GM12878 (cell line): ENCODE results near the gene BRSK2. TPM values are rescaled to one million over a fixed set of nuclear protein-coding genes. Genes with fewer than 3 reads are reported as not detected.

Source experiments
- ATAC-seq: fragments of 200-7000 bp; cut with Tn5 transposase; 3 replicates; pipeline ENCODE4 v1.9.1; 2020; ENCODE audit warnings: mild to moderate bottlenecking, moderate library complexity
- BruUV-seq: library from RNA; stranded (reverse); fragments of 400-500 nt; replicated peaks from 2 replicates; lab custom pipeline; 2021; lab: Mats Ljungman, UMichigan
- CTCF ChIA-PET: fragments of 300-600 bp; sonication (Branson Sonifier 250); formaldehyde crosslinking; extraction: SDS; loops from one replicate; lab custom pipeline; 2021; ENCODE audit warnings: inconsistent platforms; lab: Yijun Ruan, JAX
- POLR2A ChIA-PET: fragments of 350-600 bp; formaldehyde crosslinking; extraction: SDS; loops from one replicate; lab custom pipeline; 2021; ENCODE audit warnings: inconsistent platforms; lab: Charles Lee
- RAD21 ChIA-PET: fragments of 300-600 bp; sonication (Branson Sonifier 250); formaldehyde crosslinking; loops from one replicate; lab custom pipeline; 2023; ENCODE audit warnings: antibody characterized with exemption; ENCODE audit not compliant: unreplicated experiment; lab: Charles Lee
- SMC1A ChIA-PET: fragments of 300-600 bp; sonication (Branson Sonifier 250); formaldehyde crosslinking; loops from one replicate; lab custom pipeline; 2023; ENCODE audit not compliant: unreplicated experiment, uncharacterized antibody; lab: Charles Lee
- DNase-seq: peaks from one replicate; pipeline ENCODE4 v3.0.0-alpha.2; 2011; ENCODE audit warnings: low read depth, low spot score
- FAIRE-seq: peaks from 3 replicates; lab custom pipeline; 2011; peaks lifted over from hg19 to GRCh38; lab: Jason Lieb, UNC
- H2AFZ ChIP-seq: 2 replicates; pipeline ENCODE4 v1.6.0; 2011; ENCODE audit warnings: low read depth, low read length, control low read depth; ENCODE audit not compliant: control insufficient read depth
- H3K27ac ChIP-seq: 2 replicates; pipeline ENCODE4 v1.5.1; 2011; ENCODE audit warnings: control low read depth; ENCODE audit not compliant: control insufficient read depth, insufficient read depth
- H3K27me3 ChIP-seq, 2 experiments: replicated peaks in 1 of 2; 2 replicates each; pipeline versions ENCODE4 v1.6.0 to v1.6.1; 2011; ENCODE audit warnings: low read length in 1 of 2; ENCODE audit not compliant: control insufficient read depth in 2 of 2, insufficient read depth in 2 of 2
- H3K36me3 ChIP-seq, 2 experiments: 2 replicates each; pipeline ENCODE4 v1.5.1; 2011; ENCODE audit warnings: low read length in 1 of 2; ENCODE audit not compliant: control insufficient read depth in 2 of 2, insufficient read depth in 2 of 2
- H3K4me1 ChIP-seq: 2 replicates; pipeline ENCODE4 v1.6.1; 2011; ENCODE audit warnings: mild to moderate bottlenecking, low read length, moderate library complexity, mixed read lengths; ENCODE audit not compliant: control insufficient read depth, insufficient read depth
- H3K4me2 ChIP-seq: 2 replicates; pipeline ENCODE4 v1.6.0; 2011; ENCODE audit warnings: control low read depth; ENCODE audit not compliant: control insufficient read depth, insufficient read depth
- H3K4me3 ChIP-seq: fragments of 200-600 bp; sonication (generic); 2 replicates; pipeline ENCODE4 v1.5.1; 2016
- H3K79me2 ChIP-seq: 2 replicates; pipeline ENCODE4 v1.6.0; 2011; ENCODE audit warnings: low read length; ENCODE audit not compliant: control insufficient read depth, insufficient read depth
- H3K9ac ChIP-seq: 2 replicates; pipeline ENCODE4 v1.8.0; 2011; ENCODE audit warnings: low read length, control low read depth, mixed read lengths; ENCODE audit not compliant: control insufficient read depth, insufficient read depth
- H3K9me3 ChIP-seq: replicated peaks from 3 replicates; pipeline ENCODE4 v1.5.1; 2011; ENCODE audit warnings: mild to moderate bottlenecking, low read length; ENCODE audit not compliant: control insufficient read depth, insufficient read depth
- H4K20me1 ChIP-seq: 2 replicates; pipeline ENCODE4 v1.6.0; 2011; ENCODE audit not compliant: control insufficient read depth, insufficient read depth
- E4F1 ChIP-seq: fragments of 450-650 bp; IDR thresholded peaks from 2 replicates; pipeline ENCODE4 v1.6.1; 2018; ENCODE audit warnings: borderline replicate concordance, mild to moderate bottlenecking; ENCODE audit not compliant: partially characterized antibody
- EZH2 ChIP-seq: IDR thresholded peaks from 2 replicates; pipeline ENCODE4 v1.6.1; 2012; ENCODE audit warnings: low read depth, mild to moderate bottlenecking, control low read depth, inconsistent platforms, low read length, borderline replicate concordance; ENCODE audit not compliant: control insufficient read depth
- HDGF ChIP-seq: fragments of 450-650 bp; IDR thresholded peaks from 2 replicates; pipeline ENCODE4 v1.6.1; 2016; ENCODE audit warnings: antibody characterized with exemption
- JUND ChIP-seq: IDR thresholded peaks from 2 replicates; pipeline ENCODE4 v1.6.1; 2012; ENCODE audit warnings: low read depth, mild to moderate bottlenecking, low read length, improper control_type of control experiment, moderate library complexity
- MAX ChIP-seq: IDR thresholded peaks from 2 replicates; pipeline ENCODE4 v1.6.1; 2012; ENCODE audit warnings: low read depth, low read length, improper control_type of control experiment
- MYB ChIP-seq: fragments of 150-350 bp; IDR thresholded peaks from 2 replicates; pipeline ENCODE4 v1.6.1; 2014; ENCODE audit warnings: mild to moderate bottlenecking, low read depth, low read length, borderline replicate concordance
- NBN ChIP-seq: fragments of 450-650 bp; IDR thresholded peaks from 2 replicates; pipeline ENCODE4 v1.6.1; 2016
- PBX3 ChIP-seq: IDR thresholded peaks from 2 replicates; pipeline ENCODE4 v1.6.1; 2011; ENCODE audit warnings: mild to moderate bottlenecking, low read depth, low read length, moderate library complexity; ENCODE audit not compliant: insufficient replicate concordance
- POLR2A ChIP-seq: IDR thresholded peaks from 2 replicates; pipeline ENCODE4 v1.6.1; 2011; ENCODE audit warnings: low read depth, mild to moderate bottlenecking, low read length
- POLR2AphosphoS2 ChIP-seq: IDR thresholded peaks from 2 replicates; pipeline ENCODE4 v1.6.1; 2011; ENCODE audit warnings: low read depth, mild to moderate bottlenecking, low read length, improper control_type of control experiment, moderate library complexity
- PRDM15 ChIP-seq: fragments of 450-650 bp; formaldehyde crosslinking; IDR thresholded peaks from 2 replicates; pipeline ENCODE4 v1.4.0; 2020; ENCODE audit warnings: mild to moderate bottlenecking, moderate library complexity
- RB1 ChIP-seq: fragments of 450-650 bp; formaldehyde crosslinking; IDR thresholded peaks from 2 replicates; pipeline ENCODE4 v1.6.1; 2017; ENCODE audit warnings: mild to moderate bottlenecking, borderline replicate concordance
- SP1 ChIP-seq: IDR thresholded peaks from one replicate; pipeline ENCODE4 v1.6.1; 2011; ENCODE audit warnings: low read depth, low read length
- SUZ12 ChIP-seq: fragments of 200-600 bp; sonication (generic); IDR thresholded peaks from one replicate; pipeline ENCODE4 v1.6.1; 2018; ENCODE audit warnings: antibody characterized with exemption, mild to moderate bottlenecking; ENCODE audit not compliant: unreplicated experiment
- WGBS: methylation state at CpG from one replicate; pipeline ENCODE4 v1.1.6; 2016; ENCODE audit warnings: low lambda C conversion rate; ENCODE audit not compliant: insufficient replicate concordance, insufficient coverage; ENCODE audit errors: missing lambda C conversion rate; 5-methylcytosine and 5-hydroxymethylcytosine counted together
- in situ Hi-C: fragments of 300-500 bp; cut with MboI; formaldehyde crosslinking; loops from 9 replicates; pipeline ENCODE4 v1.14.3; 2018; ENCODE audit warnings: mixed read lengths
- intact Hi-C: fragments of 100-400 bp; cut with micrococcal nuclease; formaldehyde crosslinking; loops from one replicate; pipeline ENCODE4 v1.14.2; 2022; ENCODE audit not compliant: unreplicated experiment
- polyA plus RNA-seq, 11 experiments: library from polyadenylated mRNA; depleted of rRNA in 4 of 11; unstranded in 6 of 11; stranded (reverse) in 5 of 11; fragments of >200 nt; fragmentation: Nextera tagmentation in 4 of 11; fragmentation: Illumina TruSeq in 1 of 11; extraction: Ambion mirVana in 4 of 11; extraction: Trizol in 1 of 11; gene quantifications; 1 replicate in 1 of 11; 2 replicates in 10 of 11; pipeline versions ENCODE4 v1.2.1 to v1.2.3, GENCODE V29; 2011 to 2016; ENCODE audit warnings: inconsistent platforms in 2 of 11, missing spikeins in 2 of 11, low read depth in 1 of 11
- total RNA-seq, 4 experiments: library from RNA; depleted of rRNA in 3 of 4; stranded (reverse); fragments of >200 nt in 3 of 4; fragmentation: Illumina TruSeq in 1 of 4; extraction: Trizol in 1 of 4; gene quantifications; 2 replicates each; pipeline versions ENCODE4 v1.2.1 to v1.2.3, GENCODE V29; 2013 to 2021
- TF ChIP-seq, protein P1 (sequence below): IDR thresholded peaks from 2 replicates; pipeline ENCODE4 v1.6.1; 2011; ENCODE audit warnings: borderline replicate concordance, low read depth, mild to moderate bottlenecking, moderate library complexity, low read length; ENCODE audit not compliant: insufficient read depth, poor library complexity, severe bottlenecking

Gene BRSK2
- total and polyA plus RNA-seq, 10 of the 15 experiments (the other 5 are each of a cell fraction or from before 2014, with no cell fraction given), result 0.13 TPM; not detected in 9

DNA sequence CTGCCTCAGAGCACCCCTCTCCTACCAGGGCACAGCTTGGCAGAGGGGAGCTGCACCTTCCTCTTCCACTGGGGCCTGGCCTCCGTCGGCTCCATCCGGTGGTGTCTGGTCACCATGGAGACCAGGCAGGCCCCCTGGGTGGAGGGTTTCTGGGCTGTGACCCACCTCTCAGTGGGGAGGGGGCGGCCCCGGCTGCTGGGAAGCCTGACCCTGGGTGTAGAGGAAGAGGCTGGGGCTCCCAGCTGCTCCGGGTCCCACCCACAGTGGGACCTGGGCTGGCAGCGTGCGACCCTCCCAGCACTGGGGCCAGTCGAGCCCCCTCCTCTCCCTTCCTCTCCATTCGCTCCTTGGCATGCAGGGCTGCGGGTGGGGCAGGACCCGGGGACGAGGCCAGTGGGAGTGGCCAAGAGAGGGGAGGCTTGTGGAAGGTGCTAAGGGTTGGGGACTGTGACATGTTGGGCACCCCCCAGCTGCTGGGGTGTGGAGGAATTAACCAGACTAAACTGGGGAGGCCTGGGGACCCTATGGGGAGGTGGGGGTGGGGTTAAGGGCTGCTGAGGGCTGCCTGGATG, 46.8 kb downstream of the BRSK2 start:
- 28% methylated on average over 13 of the region's 13 CpGs for WGBS
- ATAC-seq, result no peak
- H4K20me1 ChIP-seq, result no peaks in the 10 kb centered on the region
- no peak overlapping the region for H2AFZ ChIP-seq
- POLR2A ChIA-PET, result no interaction called here
- RAD21 ChIA-PET, result no interaction called here
- H3K36me3 ChIP-seq, result no peaks in the 10 kb centered on the region
- H3K9me3 ChIP-seq, result no peaks in the 10 kb centered on the region
- H3K4me2 ChIP-seq, result no peak overlapping the region
- H3K27me3 ChIP-seq, result no peaks in the 10 kb centered on the region
- no peak overlapping the region for H3K27ac ChIP-seq
- no peak overlapping the region for H3K9ac ChIP-seq
- no peaks in the 10 kb centered on the region for H3K79me2 ChIP-seq
- CTCF ChIA-PET, result interaction anchor here (0.7 kb wide), 1 partner anchor 138 kb away, joined by 3 read pairs; no protein-coding TSS in a partner anchor
- FAIRE-seq, result no peak
- SMC1A ChIA-PET, result no interaction called here
- intact Hi-C loops, result no loop called here
- no peak overlapping the region for H3K4me3 ChIP-seq
- in situ Hi-C loops, result no loop called here
- no peak for DNase-seq
- BruUV-seq, result no TSS peak
- H3K4me1 ChIP-seq, result no peaks in the 10 kb centered on the region
- TF ChIP-seq HDGF (no peak), MAX (no peak), E4F1 (no peak), RB1 (no peak), SP1 (no peak), PRDM15 (CRISPR knock-in tag) (no peak), POLR2AphosphoS2 (no peak), SUZ12 (no peak), POLR2A (no peak), JUND (no peak), PBX3 (no peak), MYB (no peak), NBN (no peak), EZH2 (no peak)
- TF ChIP-seq, protein P1, sequence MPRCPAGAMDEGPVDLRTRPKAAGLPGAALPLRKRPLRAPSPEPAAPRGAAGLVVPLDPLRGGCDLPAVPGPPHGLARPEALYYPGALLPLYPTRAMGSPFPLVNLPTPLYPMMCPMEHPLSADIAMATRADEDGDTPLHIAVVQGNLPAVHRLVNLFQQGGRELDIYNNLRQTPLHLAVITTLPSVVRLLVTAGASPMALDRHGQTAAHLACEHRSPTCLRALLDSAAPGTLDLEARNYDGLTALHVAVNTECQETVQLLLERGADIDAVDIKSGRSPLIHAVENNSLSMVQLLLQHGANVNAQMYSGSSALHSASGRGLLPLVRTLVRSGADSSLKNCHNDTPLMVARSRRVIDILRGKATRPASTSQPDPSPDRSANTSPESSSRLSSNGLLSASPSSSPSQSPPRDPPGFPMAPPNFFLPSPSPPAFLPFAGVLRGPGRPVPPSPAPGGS, result no peak
